Choroid plexus epithelial cell (primary cell): ENCODE data around the gene MSL3.
A peak's percentile ranks its signal among the peaks of the same experiment; 100 is the strongest.

Experiments
- DNase-seq: peaks from one replicate; pipeline ENCODE4 v3.0.0-alpha.2; 2010; ENCODE audit warnings: low read depth
- H3K4me3 ChIP-seq: 2 replicates; pipeline ENCODE4 v1.5.1; 2011; ENCODE audit warnings: low read depth, mild to moderate bottlenecking, control low read depth, low read length, moderate library complexity
- TF ChIP-seq, protein P1 (sequence below): conservative IDR thresholded peaks from 2 replicates; pipeline ENCODE4 v1.5.1; 2011; ENCODE audit warnings: low read depth, mild to moderate bottlenecking, control low read depth, inconsistent platforms, low read length, moderate library complexity

Gene MSL3

DNA sequence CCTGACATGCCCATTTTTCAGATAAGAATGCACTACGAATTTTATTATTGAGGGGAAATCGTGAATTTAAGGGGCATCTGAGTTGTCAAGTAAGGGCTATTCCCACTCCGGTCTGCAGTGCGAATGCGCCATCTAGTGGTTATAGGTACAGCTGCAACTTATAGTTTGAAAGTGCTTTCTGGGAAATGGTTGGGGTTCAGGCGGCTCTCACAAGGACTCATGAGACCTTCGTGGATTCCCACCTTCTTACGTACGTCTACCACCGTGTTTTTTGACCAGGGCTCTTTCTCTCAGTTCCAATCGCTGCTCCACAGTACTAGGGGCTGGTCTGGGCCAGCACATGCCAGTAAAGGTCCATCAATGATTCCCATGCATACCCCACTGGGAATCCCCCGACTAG, 12.3 kb downstream of the MSL3 start:
- TF ChIP-seq, protein P1, sequence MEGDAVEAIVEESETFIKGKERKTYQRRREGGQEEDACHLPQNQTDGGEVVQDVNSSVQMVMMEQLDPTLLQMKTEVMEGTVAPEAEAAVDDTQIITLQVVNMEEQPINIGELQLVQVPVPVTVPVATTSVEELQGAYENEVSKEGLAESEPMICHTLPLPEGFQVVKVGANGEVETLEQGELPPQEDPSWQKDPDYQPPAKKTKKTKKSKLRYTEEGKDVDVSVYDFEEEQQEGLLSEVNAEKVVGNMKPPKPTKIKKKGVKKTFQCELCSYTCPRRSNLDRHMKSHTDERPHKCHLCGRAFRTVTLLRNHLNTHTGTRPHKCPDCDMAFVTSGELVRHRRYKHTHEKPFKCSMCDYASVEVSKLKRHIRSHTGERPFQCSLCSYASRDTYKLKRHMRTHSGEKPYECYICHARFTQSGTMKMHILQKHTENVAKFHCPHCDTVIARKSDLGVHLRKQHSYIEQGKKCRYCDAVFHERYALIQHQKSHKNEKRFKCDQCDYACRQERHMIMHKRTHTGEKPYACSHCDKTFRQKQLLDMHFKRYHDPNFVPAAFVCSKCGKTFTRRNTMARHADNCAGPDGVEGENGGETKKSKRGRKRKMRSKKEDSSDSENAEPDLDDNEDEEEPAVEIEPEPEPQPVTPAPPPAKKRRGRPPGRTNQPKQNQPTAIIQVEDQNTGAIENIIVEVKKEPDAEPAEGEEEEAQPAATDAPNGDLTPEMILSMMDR = peak; percentile 85
- peak; percentile 71 for DNase-seq

DNA sequence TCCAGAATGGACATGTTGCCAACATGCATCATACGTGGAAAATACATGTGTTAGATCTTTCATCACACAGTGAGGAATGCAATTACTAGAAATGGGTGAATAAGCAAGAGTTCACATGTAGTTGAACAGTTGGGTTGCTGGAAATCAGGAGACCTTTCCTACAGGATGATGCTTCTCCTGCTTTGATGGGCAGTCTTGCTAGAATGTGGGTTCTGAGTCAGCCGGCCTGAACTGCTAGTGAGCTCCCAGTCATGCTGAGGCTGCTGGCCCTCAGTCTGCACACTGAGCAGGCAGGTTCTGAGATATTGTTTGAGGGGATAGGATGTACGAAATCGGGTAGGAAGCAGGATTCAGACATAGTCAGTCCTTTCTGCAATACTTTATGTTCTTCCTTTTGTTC, 20.2 kb downstream of the MSL3 start:
- H3K4me3 ChIP-seq = no peak overlapping the region
- peak; percentile 15 for DNase-seq
- TF ChIP-seq, protein P1 = no peak

More for the DNA sequence above, 12.3 kb downstream of the MSL3 start:
- no peak overlapping the region for H3K4me3 ChIP-seq

DNA sequence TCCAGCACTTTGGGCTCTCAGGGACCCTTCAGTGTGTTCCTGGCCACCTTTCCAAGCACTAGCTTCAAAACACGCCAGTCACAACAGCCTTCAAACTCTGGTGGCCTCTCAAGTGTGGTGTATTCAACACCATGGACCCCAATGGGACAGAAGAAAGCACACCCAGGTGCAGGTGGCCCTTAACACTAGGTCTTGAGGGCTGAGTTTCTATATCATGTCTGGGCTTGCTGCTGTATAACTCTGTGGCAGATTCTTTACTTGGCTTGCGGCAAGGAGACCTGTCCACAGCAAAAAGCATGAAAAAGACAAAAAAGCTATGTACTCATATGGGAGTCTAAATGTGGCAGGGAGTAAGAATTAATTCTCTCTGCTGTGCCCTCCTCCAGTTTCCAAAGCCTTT, 23.1 kb downstream of the MSL3 start:
- TF ChIP-seq, protein P1 = no peak
- H3K4me3 ChIP-seq = no peak overlapping the region
- no peak for DNase-seq

DNA sequence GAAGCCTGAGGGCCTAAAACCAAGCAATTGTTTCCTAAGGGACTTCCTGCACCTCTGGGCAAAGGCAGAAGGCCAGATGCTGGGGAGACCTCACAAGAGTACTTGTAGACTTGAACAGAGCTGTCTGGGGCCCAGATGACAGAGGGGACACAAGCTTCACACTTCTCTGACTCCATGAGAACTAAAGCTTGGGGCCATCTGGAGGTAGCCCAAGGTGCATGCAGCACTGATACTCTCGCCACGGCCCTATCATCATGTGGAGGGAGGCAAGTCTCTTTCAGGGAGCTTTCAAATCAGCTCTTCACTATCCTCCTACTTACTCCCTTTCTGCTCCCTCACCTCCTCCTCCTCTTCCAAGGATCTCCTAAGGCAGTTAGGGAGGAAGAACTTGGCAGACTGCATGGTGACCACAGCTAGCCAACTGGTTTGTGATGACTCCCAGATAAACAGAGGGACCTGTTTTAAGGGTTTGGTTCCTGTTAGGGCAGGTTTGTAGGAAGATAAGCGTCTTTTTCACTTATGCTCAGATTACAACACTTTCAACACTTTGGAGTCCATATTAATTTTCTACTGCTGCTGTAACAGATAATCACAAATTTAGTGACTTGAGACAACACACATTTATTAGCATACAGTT, 23.8 kb downstream of the MSL3 start:
- H3K4me3 ChIP-seq = no peak overlapping the region
- TF ChIP-seq, protein P1 = no peak
- no peak for DNase-seq

DNA sequence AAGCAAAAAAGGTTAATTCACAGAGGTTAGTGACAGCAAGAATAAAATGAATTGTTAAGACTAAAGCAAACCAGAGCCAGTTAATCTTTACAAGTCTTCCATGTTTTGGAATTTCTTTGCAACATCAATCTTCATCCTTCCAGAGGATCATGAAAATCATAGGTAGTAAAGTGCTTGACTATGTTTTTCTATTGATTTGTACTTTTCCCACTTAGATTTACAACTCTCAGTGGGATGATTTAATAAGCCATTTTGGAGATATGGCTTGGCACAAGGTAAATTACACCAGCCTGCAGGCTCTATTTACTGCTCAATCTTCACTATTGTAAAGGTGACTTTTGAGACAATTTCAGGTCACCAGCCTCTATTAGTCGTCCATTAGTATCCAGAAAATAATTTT, 26.5 kb downstream of the MSL3 start:
- TF ChIP-seq, protein P1 = no peak
- no peak for DNase-seq
- H3K4me3 ChIP-seq = no peak overlapping the region

DNA sequence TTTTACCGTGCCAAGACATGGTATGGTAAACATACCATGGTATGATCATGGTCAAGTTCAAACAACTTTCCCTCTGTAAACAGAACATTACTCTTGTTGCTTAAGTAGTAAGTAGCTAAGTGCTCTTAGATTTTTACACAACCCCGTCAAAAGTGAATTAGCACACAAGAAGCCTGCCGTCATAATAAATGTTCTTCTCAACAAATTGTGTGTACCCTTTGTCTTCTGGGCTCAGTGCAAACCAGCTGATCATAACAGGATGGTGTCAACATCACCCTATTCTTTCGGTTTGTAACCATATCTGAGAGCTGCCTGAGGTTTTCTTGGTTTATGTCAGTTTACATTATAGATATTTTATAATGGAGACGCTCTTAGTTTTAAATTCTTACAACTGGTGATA, 28.8 kb downstream of the MSL3 start:
- TF ChIP-seq, protein P1 = no peak
- DNase-seq = peak; percentile 19
- no peak overlapping the region for H3K4me3 ChIP-seq

DNA sequence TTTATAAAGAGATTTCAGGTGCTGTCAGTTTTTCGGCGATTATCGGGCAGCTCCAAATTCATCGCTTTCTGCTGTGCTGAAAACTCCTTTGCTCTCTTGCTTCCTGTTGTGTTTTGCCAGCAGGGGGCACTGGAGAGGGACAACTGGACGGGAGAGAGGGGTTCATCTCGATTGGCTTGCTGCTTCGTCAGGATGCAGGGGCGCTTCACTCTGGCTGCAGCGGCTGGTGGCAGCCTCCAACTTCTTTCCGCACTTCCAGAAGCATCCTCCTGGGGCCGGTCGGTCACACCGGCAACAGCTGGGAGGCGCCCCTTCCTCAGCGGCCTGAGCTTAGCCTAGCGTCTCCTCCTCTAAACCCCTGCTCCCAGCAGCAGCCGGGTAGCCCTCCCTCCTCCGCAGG, 29.5 kb downstream of the MSL3 start:
- peak; percentile 75 for DNase-seq
- peak overlapping the region; percentile 42 for H3K4me3 ChIP-seq
- TF ChIP-seq, protein P1 = peak; percentile 81
